HEK293T (cell line): ENCODE measurements around the gene CLIC3.

Experiments used
- CTCF ChIA-PET: fragments of 350-600 bp; formaldehyde crosslinking; extraction: SDS; loops from one replicate; lab custom pipeline; 2021; ENCODE audit warnings: antibody characterized with exemption, inconsistent platforms; lab: Yijun Ruan, JAX
- POLR2A ChIA-PET: fragments of 350-600 bp; formaldehyde crosslinking; extraction: SDS; loops from one replicate; lab custom pipeline; 2020; ENCODE audit warnings: antibody characterized with exemption, inconsistent platforms; lab: Yijun Ruan, JAX
- DNase-seq: peaks from one replicate; pipeline ENCODE4 v3.0.0; 2012; ENCODE audit warnings: mixed read lengths; ENCODE audit errors: extremely low spot score
- ARNT ChIP-seq: fragments of 450-650 bp; IDR thresholded peaks from 2 replicates; pipeline ENCODE4 v1.6.1; 2017; ENCODE audit warnings: mild to moderate bottlenecking
- BHLHE40 ChIP-seq: fragments of 450-650 bp; IDR thresholded peaks from 2 replicates; pipeline ENCODE4 v1.6.1; 2016; ENCODE audit warnings: mild to moderate bottlenecking, moderate library complexity, borderline replicate concordance
- CTBP1 ChIP-seq: fragments of 450-650 bp; IDR thresholded peaks from 2 replicates; pipeline ENCODE4 v1.6.1; 2016; ENCODE audit warnings: borderline replicate concordance
- ELF4 ChIP-seq: fragments of 450-650 bp; IDR thresholded peaks from 2 replicates; pipeline ENCODE4 v1.6.1; 2017; ENCODE audit warnings: antibody characterized with exemption
- FOXA1 ChIP-seq: fragments of 450-650 bp; IDR thresholded peaks from 2 replicates; pipeline ENCODE4 v1.6.1; 2016; ENCODE audit warnings: mild to moderate bottlenecking
- FOXK2 ChIP-seq: fragments of 450-650 bp; IDR thresholded peaks from 2 replicates; pipeline ENCODE4 v1.6.1; 2016; ENCODE audit warnings: mild to moderate bottlenecking
- FOXM1 ChIP-seq: fragments of 450-650 bp; IDR thresholded peaks from 2 replicates; pipeline ENCODE4 v1.6.1; 2017; ENCODE audit warnings: mild to moderate bottlenecking, borderline replicate concordance
- HDGF ChIP-seq: fragments of 450-650 bp; IDR thresholded peaks from 2 replicates; pipeline ENCODE4 v1.6.1; 2017; ENCODE audit warnings: antibody characterized with exemption, borderline replicate concordance
- L3MBTL2 ChIP-seq: fragments of 450-650 bp; conservative IDR thresholded peaks from 2 replicates; pipeline ENCODE4 v1.6.1; 2016; ENCODE audit warnings: mild to moderate bottlenecking
- LEF1 ChIP-seq: fragments of 450-650 bp; IDR thresholded peaks from 2 replicates; pipeline ENCODE4 v1.6.1; 2017; ENCODE audit warnings: mild to moderate bottlenecking, borderline replicate concordance
- NFRKB ChIP-seq: fragments of 450-650 bp; IDR thresholded peaks from 2 replicates; pipeline ENCODE4 v1.6.1; 2016; ENCODE audit warnings: mild to moderate bottlenecking, moderate library complexity
- PKNOX1 ChIP-seq: fragments of 450-650 bp; IDR thresholded peaks from 2 replicates; pipeline ENCODE4 v1.6.1; 2016
- SP1 ChIP-seq: fragments of 450-650 bp; IDR thresholded peaks from 2 replicates; pipeline ENCODE4 v1.6.1; 2017
- SUZ12 ChIP-seq: fragments of 450-650 bp; IDR thresholded peaks from 2 replicates; pipeline ENCODE4 v1.6.1; 2016; ENCODE audit warnings: mild to moderate bottlenecking
- TARDBP ChIP-seq: fragments of 450-650 bp; IDR thresholded peaks from 2 replicates; pipeline ENCODE4 v1.6.1; 2016
- ZNF384 ChIP-seq: fragments of 450-650 bp; IDR thresholded peaks from 2 replicates; pipeline ENCODE4 v1.6.1; 2016

The CLIC3 gene

GRCh38 chr9:136962701-136963248, 33.6 kb downstream of the CLIC3 start:
- TF ChIP-seq ZNF384 (no peak), LEF1 (no peak), FOXA1 (no peak), CTBP1 (no peak), SUZ12 (no peak), FOXM1 (no peak), ELF4 (no peak), BHLHE40 (no peak)
- ChIA-PET POLR2A (no interaction called here), CTCF (no interaction called here)
- DNase-seq, result no peak

- POLR2A ChIA-PET, result interaction anchor here (1.2 kb wide), 1 partner anchor 11 kb away, joined by 3 read pairs; no protein-coding TSS in a partner anchor
- no peak for DNase-seq
- TF ChIP-seq ARNT, result no peak
- no peak for TF ChIP-seq SUZ12
- TF ChIP-seq TARDBP, result no peak
- no peak for TF ChIP-seq BHLHE40
- no peak for TF ChIP-seq FOXK2
- TF ChIP-seq PKNOX1, result no peak
- no peak for TF ChIP-seq LEF1
- no peak for TF ChIP-seq NFRKB
- no peak for TF ChIP-seq CTBP1
- no peak for TF ChIP-seq ELF4
- CTCF ChIA-PET, result no interaction called here
These were observed 34.2 kb downstream of the CLIC3 start for GRCh38 chr9:136962163-136962562.

- CTCF ChIA-PET, result no interaction called here
- no peak for DNase-seq
- TF ChIP-seq HDGF (no peak), L3MBTL2 (no peak), ELF4 (no peak), ARNT (no peak), SP1 (no peak), BHLHE40 (no peak), LEF1 (no peak), PKNOX1 (no peak), ZNF384 (no peak), FOXK2 (no peak), FOXA1 (no peak), TARDBP (no peak), NFRKB (no peak), SUZ12 (no peak)
- POLR2A ChIA-PET, result interaction anchor here (1.2 kb wide), 1 partner anchor 11 kb away, joined by 3 read pairs; no protein-coding TSS in a partner anchor
These were observed 34.9 kb downstream of the CLIC3 start for GRCh38 chr9:136961279-136962065.

GRCh38 chr9:136960938-136961275, 35.5 kb downstream of the CLIC3 start:
- ChIA-PET CTCF (interaction anchor here (1.1 kb wide), 1 partner anchor 14 kb away, joined by 3 read pairs; no protein-coding TSS in a partner anchor), POLR2A (interaction anchor here (1.2 kb wide), 1 partner anchor 10 kb away, joined by 3 read pairs; no protein-coding TSS in a partner anchor)
- no peak for DNase-seq
- TF ChIP-seq LEF1 (no peak), ARNT (no peak), FOXA1 (no peak)

GRCh38 chr9:136960212-136960937, 36.0 kb downstream of the CLIC3 start:
- no peak for DNase-seq
- TF ChIP-seq CTBP1, result no peak
- TF ChIP-seq BHLHE40, result no peak
- CTCF ChIA-PET, result interaction anchor here (0.9 to 1.1 kb wide), 2 partner anchors 15 to 69 kb away, joined by 3 read pairs; no protein-coding TSS in a partner anchor
- POLR2A ChIA-PET, result interaction anchor here (0.7 kb wide), 1 partner anchor 9 kb away, joined by 3 read pairs; no protein-coding TSS in a partner anchor

- POLR2A ChIA-PET, result interaction anchor here (0.7 kb wide), 1 partner anchor 8 kb away, joined by 3 read pairs; no protein-coding TSS in a partner anchor
These were observed 37.2 kb downstream of the CLIC3 start for GRCh38 chr9:136958898-136959850.

More at GRCh38 chr9:136958898-136959850, 37.2 kb downstream of the CLIC3 start:
- no peak for TF ChIP-seq TARDBP
- no peak for TF ChIP-seq SP1
- CTCF ChIA-PET, result interaction anchor here (0.9 kb wide), 1 partner anchor 70 kb away, joined by 3 read pairs; no protein-coding TSS in a partner anchor
- no peak for DNase-seq
